ENCODE results near the gene GALK1. TPM values are rescaled to one million over a fixed set of nuclear protein-coding genes. Genes with fewer than 3 reads are reported as not detected.
A peak's percentile ranks its signal among the peaks of the same experiment; 100 is the strongest.

GALK1 gene
- total and polyA plus RNA-seq, 2 of the 13 experiments (the other 11 are each of a cell fraction or from before 2014, with no cell fraction given) = 59.9 to 93.6 TPM

- TF ChIP-seq TIGD3 (CRISPR knock-in tag; IDR thresholded peaks at IDR 0.05; ENCODE audit: borderline replicate concordance) (no peak), CENPBD1 (CRISPR knock-in tag; IDR thresholded peaks at IDR 0.05; ENCODE audit: borderline replicate concordance, low read depth) (no peak), HOMEZ (CRISPR knock-in tag; IDR thresholded peaks at IDR 0.05; ENCODE audit: low read depth) (0 out of 2 replicates have a peak, but pooled peaks have one; percentile 60), ZNF33A (CRISPR knock-in tag; IDR thresholded peaks at IDR 0.05; ENCODE audit: borderline replicate concordance) (no peak; the same call in 1 of the 2 replicates), ARNT (IDR thresholded peaks at IDR 0.05) (no peak), AKNA (CRISPR knock-in tag; IDR thresholded peaks at IDR 0.05; ENCODE audit: borderline replicate concordance) (no peak)
These were observed 14.4 kb upstream of the GALK1 start (continued) for GRCh38 chr17:75779250-75779986.

Measured in HepG2 (cell line).